Small intestine (tissue), 7 donors: ENCODE results near the gene CC2D1A. TPM values are rescaled to one million over a fixed set of nuclear protein-coding genes. Genes with fewer than 3 reads are reported as not detected.
"Not testable (repeated sequence)": the region's sequence is repeated elsewhere in the genome, so short reads cannot be mapped to it uniquely, and the experiment has no call there.

Experiments
- DNase-seq, 2 donors: peaks; one replicate each; pipeline versions ENCODE4 v3.0.0 to v3.0.0-alpha.2; 2013
- FAIRE-seq: peaks from 2 replicates; lab custom pipeline; 2012; peaks lifted over from hg19 to GRCh38; lab: Jason Lieb, UNC
- H3K27ac ChIP-seq, 3 donors: one replicate each; pipeline ENCODE4 v1.5.1; 2013; ENCODE audit warnings: low read length in 2 of 3, mild to moderate bottlenecking in 2 of 3, control low read depth in 1 of 3, inconsistent platforms in 1 of 3, low read depth in 1 of 3, moderate library complexity in 1 of 3
- H3K27me3 ChIP-seq, 3 donors: one replicate each; pipeline ENCODE4 v1.6.1; 2013; ENCODE audit warnings: low read length in 3 of 3, inconsistent platforms in 1 of 3; ENCODE audit not compliant: control insufficient read depth in 3 of 3, insufficient read depth in 3 of 3
- H3K36me3 ChIP-seq, 3 donors: one replicate each; pipeline ENCODE4 v1.6.1; 2013; ENCODE audit warnings: low read length in 3 of 3, inconsistent platforms in 1 of 3, low read depth in 1 of 3, mild to moderate bottlenecking in 1 of 3, moderate library complexity in 1 of 3; ENCODE audit not compliant: control insufficient read depth in 3 of 3, insufficient read depth in 2 of 3
- H3K4me1 ChIP-seq, 3 donors: one replicate each; pipeline ENCODE4 v1.6.1; 2013; ENCODE audit warnings: low read length in 2 of 3, inconsistent platforms in 1 of 3, low read depth in 1 of 3, mild to moderate bottlenecking in 1 of 3, moderate library complexity in 1 of 3; ENCODE audit not compliant: control insufficient read depth in 3 of 3, insufficient read depth in 2 of 3
- H3K4me3 ChIP-seq, 3 donors: one replicate each; pipeline ENCODE4 v1.5.1; 2013; ENCODE audit warnings: low read length in 3 of 3, control low read depth in 1 of 3, inconsistent platforms in 1 of 3, low read depth in 1 of 3, mild to moderate bottlenecking in 1 of 3, moderate library complexity in 1 of 3
- H3K9me3 ChIP-seq, 2 donors: one replicate each; pipeline ENCODE4 v1.6.1; 2013; ENCODE audit warnings: low read depth in 1 of 2, low read length in 1 of 2; ENCODE audit not compliant: control insufficient read depth in 2 of 2, insufficient read depth in 1 of 2
- WGBS, 3 donors: extraction: QIAGEN DNeasy Blood & Tissue Kit; methylation state at CpG; one replicate each; pipeline ENCODE4 v1.1.7; 2013; 5-methylcytosine and 5-hydroxymethylcytosine counted together
- polyA plus RNA-seq, 4 donors: library from polyadenylated mRNA; stranded (reverse) in 3 of 4; unstranded in 1 of 4; fragments of 200-250 nt in 3 of 4; fragments of 120-200 nt in 1 of 4; gene quantifications; one replicate each; pipeline versions ENCODE4 v1.2.1 to v1.2.3, GENCODE V29; 2013
- donor health status: healthy with polysubstance abuse.
- donor health status: control.
- donor health status: control.
- donor health status: Bipolar disorder and iron deficiency.
- donor health status: healthy.

CC2D1A gene
- polyA plus RNA-seq, 4 donors, result 38.2 to 199 (median 103) TPM

DNA sequence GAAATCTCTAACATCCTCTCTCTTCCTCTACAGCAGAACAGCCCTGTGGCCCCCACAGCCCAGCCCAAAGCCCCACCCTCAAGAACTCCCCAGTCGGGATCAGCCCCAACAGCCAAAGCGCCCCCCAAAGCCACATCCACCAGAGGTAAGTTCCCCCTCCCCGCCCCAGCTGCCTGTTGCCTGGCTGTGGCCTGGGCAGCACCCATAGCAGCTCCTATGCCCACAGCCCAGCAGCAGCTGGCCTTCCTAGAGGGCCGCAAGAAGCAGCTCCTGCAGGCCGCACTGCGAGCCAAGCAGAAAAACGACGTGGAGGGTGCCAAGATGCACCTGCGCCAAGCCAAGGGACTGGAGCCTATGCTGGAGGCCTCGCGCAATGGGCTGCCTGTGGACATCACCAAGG is 14.5 kb downstream of the CC2D1A start:
- no peak for FAIRE-seq

DNA sequence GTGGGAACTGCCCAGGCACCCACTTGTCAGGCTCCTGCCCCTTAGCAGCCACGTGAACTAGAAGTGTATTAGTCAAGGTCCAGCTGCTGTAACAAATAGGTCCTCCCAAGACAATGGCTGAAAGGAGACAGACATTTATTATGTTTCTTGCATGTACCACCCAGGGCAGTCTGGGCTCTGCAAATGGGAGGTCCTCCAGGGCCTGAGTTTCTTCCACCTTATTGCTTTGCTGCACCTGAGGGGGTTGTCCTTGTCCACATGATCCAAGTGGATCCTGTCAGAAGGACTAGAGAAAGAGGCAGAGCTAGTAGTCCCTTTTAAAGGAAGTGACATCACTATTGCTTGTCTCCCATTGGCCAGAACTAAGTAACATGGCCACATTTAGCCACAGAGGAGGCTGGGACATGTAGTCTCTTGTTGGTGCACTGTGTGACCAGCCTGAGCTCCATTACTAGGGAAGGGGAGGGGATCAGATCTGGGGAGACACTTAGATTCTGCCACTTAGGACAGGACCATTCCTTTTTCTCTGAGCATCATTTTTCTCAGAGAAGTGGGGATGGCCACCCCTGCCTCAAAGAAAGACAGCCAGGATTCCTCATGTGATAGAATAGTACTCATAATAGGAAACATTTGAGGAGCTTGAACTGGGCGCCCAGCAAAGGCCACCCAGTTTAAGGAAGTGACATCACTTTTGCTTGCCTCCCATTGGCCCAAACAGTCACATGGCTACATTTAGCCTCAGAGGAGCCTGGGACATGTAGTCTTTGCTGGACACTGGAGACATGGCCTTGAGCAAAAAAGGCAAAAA is 15.1 kb downstream of the CC2D1A start:
- no peaks in the 10 kb centered on the region for H3K27me3 ChIP-seq
- DNase-seq (peak in 1 of 2 donors; percentile 62), FAIRE-seq (no peak)
- peaks cover 0 to 11% of the 10 kb centered on the region in 2 donors for H3K9me3 ChIP-seq
- no peaks in the 10 kb centered on the region for H3K4me1 ChIP-seq
- H3K27ac ChIP-seq, result peak overlapping the region in 1 of 3 donors; percentile 12
- WGBS, 3 donors, result 86 to 91% (median 88%) methylated on average over 2 of the region's 2 CpGs
- H3K4me3 ChIP-seq, result no peak overlapping the region
- H3K36me3 ChIP-seq, result peaks cover 8 to 86% (median 34%) of the 10 kb centered on the region in 3 donors

More for the DNA sequence above, 14.5 kb downstream of the CC2D1A start:
- peaks cover 8 to 88% (median 34%) of the 10 kb centered on the region in 3 donors for H3K36me3 ChIP-seq
- no peak overlapping the region for H3K27ac ChIP-seq
- peaks cover 0 to 11% of the 10 kb centered on the region in 2 donors for H3K9me3 ChIP-seq
- no peak for DNase-seq
- no peaks in the 10 kb centered on the region for H3K27me3 ChIP-seq
- WGBS, 3 donors, result 98 to 99% (median 99%) methylated on average over 11 of the region's 11 CpGs
- no peak overlapping the region for H3K4me3 ChIP-seq
- H3K4me1 ChIP-seq, result no peaks in the 10 kb centered on the region

DNA sequence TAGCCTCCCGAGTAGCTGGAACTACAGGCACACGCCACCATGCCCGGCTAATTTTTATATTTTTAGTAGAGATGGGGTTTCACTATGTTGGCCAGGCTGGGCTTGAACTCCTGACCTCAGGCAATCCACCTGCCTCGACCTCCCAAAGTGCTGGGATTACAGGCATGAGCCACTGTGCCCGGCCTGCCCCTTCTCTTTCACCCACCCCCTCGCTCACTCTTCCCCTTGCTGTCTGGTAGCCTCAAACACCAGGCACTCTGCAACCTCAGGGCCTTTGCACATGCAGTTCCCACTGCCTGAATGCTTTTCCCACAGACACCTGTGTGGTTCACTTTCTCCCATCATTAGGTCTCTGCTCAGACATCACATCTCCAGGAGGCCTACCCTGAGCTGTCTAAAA is 16.1 kb downstream of the CC2D1A start:
- not testable (repeated sequence) for FAIRE-seq, H3K4me1 ChIP-seq, H3K4me3 ChIP-seq, H3K27me3 ChIP-seq, H3K27ac ChIP-seq, DNase-seq
- 94 to 97% (median 96%) methylated on average over 6 of the region's 6 CpGs for WGBS, 3 donors
- Histone ChIP-seq H3K36me3 (peaks cover 12 to 92% (median 38%) of the 10 kb centered on the region in 3 donors), H3K9me3 (peaks cover 0 to 11% of the 10 kb centered on the region in 2 donors)

DNA sequence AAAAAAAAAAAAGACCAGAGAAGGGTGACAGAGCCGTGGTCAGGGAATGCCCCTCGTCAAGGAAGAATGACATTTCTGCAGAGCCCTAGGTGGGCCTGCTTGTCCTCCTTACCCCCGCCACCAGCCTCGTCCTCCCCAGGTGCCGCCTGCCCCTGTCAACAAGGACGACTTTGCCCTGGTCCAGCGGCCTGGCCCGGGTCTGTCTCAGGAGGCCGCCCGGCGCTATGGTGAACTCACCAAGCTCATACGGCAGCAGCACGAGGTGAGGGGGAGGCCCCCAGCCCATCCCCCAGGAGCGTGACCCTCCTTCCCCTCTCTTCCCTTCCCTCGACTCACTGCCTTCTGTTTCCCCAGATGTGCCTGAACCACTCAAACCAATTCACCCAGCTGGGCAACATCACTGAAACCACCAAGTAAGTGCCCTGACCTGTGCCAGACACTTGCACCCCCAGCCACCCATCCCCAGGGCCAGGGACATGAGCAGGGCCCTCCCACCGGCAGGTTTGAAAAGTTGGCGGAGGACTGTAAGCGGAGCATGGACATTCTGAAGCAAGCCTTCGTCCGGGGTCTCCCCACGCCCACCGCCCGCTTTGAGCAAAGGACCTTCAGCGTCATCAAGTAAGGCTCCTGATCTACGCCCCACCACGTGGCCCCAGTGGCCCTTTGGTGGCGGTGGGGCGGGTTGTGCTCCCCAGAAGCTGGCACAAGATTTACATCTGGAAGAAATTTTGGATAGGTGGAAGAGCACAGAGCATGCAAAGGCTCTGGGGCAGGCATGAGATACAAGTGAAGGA is 17.4 kb downstream of the CC2D1A start:
- Histone ChIP-seq H3K4me1 (no peaks in the 10 kb centered on the region), H3K4me3 (no peak overlapping the region), H3K9me3 (peaks cover 0 to 11% of the 10 kb centered on the region in 2 donors), H3K36me3 (peaks cover 16 to 90% (median 39%) of the 10 kb centered on the region in 3 donors), H3K27me3 (no peaks in the 10 kb centered on the region), H3K27ac (no peak overlapping the region)
- 94 to 97% (median 95%) methylated on average over 28 of the region's 28 CpGs for WGBS, 3 donors
- FAIRE-seq, result no peak
- DNase-seq, result no peak

DNA sequence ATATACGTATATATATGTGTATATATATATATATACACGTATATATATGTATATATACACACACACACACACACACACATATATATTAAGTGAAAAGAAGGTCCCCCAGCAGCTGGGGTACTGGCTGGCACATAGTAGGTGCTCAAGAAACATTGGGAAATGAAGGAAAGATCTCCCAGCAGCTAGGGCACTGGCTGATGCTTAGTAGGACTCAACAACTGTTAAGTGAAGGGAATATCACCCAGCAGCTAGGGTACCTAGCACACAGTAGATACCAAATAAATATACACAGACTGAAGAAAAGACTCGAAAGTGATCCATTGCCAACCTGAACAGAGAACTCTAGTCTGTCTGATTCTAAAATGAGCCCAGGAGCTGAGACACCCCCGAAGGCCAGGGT is 20.0 kb downstream of the CC2D1A start:
- H3K4me1 ChIP-seq, result no peaks in the 10 kb centered on the region
- 82 to 92% (median 86%) methylated on average over 4 of the region's 4 CpGs for WGBS, 3 donors
- DNase-seq (no peak), FAIRE-seq (no peak)
- no peak overlapping the region for H3K4me3 ChIP-seq
- H3K36me3 ChIP-seq, result peaks cover 18 to 83% (median 26%) of the 10 kb centered on the region in 3 donors
- H3K27ac ChIP-seq, result no peak overlapping the region
- H3K9me3 ChIP-seq, result peaks cover 0 to 4% of the 10 kb centered on the region in 2 donors
- H3K27me3 ChIP-seq, result no peaks in the 10 kb centered on the region

DNA sequence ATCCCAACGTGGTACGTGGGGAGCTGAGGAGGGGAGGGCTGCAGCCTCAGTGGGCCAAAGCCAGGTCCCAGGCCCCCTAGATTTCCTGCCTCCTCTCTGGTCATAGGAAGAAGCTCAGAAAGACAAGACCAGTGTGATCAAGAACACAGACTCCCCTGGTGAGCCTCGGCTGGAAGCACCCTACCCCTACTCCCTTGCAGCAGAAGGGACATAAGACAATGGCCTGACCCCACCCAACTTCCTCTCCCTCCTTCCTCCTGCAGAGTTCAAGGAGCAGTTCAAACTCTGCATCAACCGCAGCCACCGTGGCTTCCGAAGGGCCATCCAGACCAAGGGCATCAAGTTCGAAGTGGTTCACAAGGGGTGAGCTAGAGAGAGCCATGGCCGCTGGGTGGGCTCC is 20.7 kb downstream of the CC2D1A start:
- Histone ChIP-seq H3K4me3 (no peak overlapping the region), H3K27ac (no peak overlapping the region), H3K36me3 (peaks cover 16 to 83% (median 27%) of the 10 kb centered on the region in 3 donors), H3K9me3 (no peaks in the 10 kb centered on the region), H3K4me1 (no peaks in the 10 kb centered on the region), H3K27me3 (no peaks in the 10 kb centered on the region)
- 66 to 84% (median 83%) methylated on average over 8 of the region's 8 CpGs for WGBS, 3 donors
- FAIRE-seq (no peak), DNase-seq (no peak)

DNA sequence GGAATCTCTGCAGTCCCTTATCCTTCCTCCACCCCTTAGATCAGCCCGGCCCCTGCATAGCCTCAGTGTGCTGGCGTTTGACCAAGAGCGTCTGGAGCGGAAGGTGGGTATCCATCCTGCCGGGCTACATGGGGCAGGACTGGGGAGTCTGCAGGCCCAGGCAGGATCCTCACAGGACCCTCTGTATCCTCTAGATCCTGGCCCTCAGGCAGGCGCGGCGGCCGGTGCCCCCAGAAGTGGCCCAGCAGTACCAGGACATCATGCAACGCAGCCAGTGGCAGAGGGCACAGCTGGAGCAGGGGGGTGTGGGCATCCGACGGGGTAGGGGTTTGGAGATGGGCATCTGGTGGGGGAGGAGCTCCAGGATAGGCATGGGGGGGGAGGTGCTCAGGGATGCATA is 23.3 kb downstream of the CC2D1A start:
- H3K4me1 ChIP-seq, result no peaks in the 10 kb centered on the region
- H3K9me3 ChIP-seq, result no peaks in the 10 kb centered on the region
- H3K4me3 ChIP-seq, result no peak overlapping the region
- peaks cover 16 to 65% (median 19%) of the 10 kb centered on the region in 3 donors for H3K36me3 ChIP-seq
- no peaks in the 10 kb centered on the region for H3K27me3 ChIP-seq
- no peak for DNase-seq
- FAIRE-seq, result no peak
- 89 to 93% (median 91%) methylated on average over 12 of the region's 12 CpGs for WGBS, 3 donors
- H3K27ac ChIP-seq, result no peak overlapping the region

DNA sequence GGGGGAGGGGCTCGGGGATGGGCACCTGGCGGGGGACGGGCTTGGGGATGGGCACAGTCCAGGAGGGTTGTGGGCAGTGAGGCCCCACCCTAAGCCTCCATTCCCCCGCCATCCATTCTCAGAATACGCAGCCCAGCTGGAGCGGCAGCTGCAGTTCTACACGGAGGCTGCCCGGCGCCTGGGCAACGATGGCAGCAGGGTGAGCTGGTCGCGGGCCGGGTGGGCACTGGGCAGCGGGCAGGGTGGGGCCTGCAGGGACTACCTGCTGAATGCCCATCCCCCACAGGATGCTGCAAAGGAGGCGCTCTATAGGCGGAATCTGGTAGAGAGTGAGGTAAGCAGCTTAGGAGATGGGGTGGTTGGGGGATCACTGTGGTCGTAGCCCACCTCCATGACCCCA is 24.0 kb downstream of the CC2D1A start:
- peaks cover 16 to 59% (median 19%) of the 10 kb centered on the region in 3 donors for H3K36me3 ChIP-seq
- no peaks in the 10 kb centered on the region for H3K9me3 ChIP-seq
- FAIRE-seq, result no peak
- H3K4me3 ChIP-seq, result no peak overlapping the region
- no peak for DNase-seq
- H3K27ac ChIP-seq, result no peak overlapping the region
- no peaks in the 10 kb centered on the region for H3K4me1 ChIP-seq
- 81 to 91% (median 87%) methylated on average over 17 of the region's 17 CpGs for WGBS, 3 donors
- H3K27me3 ChIP-seq, result no peaks in the 10 kb centered on the region
